Heart left ventricle (tissue), 16 donors: Measurements from ENCODE around the gene MTCH1. TPM values are rescaled to one million over a fixed set of nuclear protein-coding genes. Genes with fewer than 3 reads are reported as not detected.

Experiments used
- ATAC-seq, 4 donors: fragments of 200-7000 bp; cut with Tn5 transposase; one replicate each; pipeline ENCODE4 v1.9.1; 2020 to 2022; ENCODE audit warnings: moderate library complexity in 4 of 4, mild to moderate bottlenecking in 3 of 4, moderate number of reproducible peaks in 1 of 4
- DNase-seq, 5 donors: peaks; one replicate each; pipeline ENCODE4 v3.0.0-alpha.2; 2020
- H3K27ac ChIP-seq, 12 donors: fragments of 200-600 bp; sonication (generic) in 4 of 12; one replicate each; pipeline versions ENCODE4 v1.5.0 to v1.8.0; 2016 to 2022; ENCODE audit warnings: mild to moderate bottlenecking in 2 of 12
- H3K27me3 ChIP-seq, 9 donors: fragments of 200-600 bp; sonication (generic) in 2 of 9; one replicate each; pipeline versions ENCODE4 v1.5.1 to v1.8.0; 2016 to 2022; ENCODE audit warnings: mild to moderate bottlenecking in 3 of 9
- H3K36me3 ChIP-seq, 9 donors: fragments of 200-600 bp; sonication (generic) in 2 of 9; one replicate each; pipeline versions ENCODE4 v1.5.0 to v1.8.0; 2018 to 2022; ENCODE audit warnings: mild to moderate bottlenecking in 2 of 9
- H3K4me1 ChIP-seq, 12 donors: fragments of 200-600 bp; sonication (generic) in 4 of 12; one replicate each; pipeline versions ENCODE4 v1.5.0 to v1.8.0; 2016 to 2022; ENCODE audit warnings: mild to moderate bottlenecking in 3 of 12
- H3K4me3 ChIP-seq, 12 donors: fragments of 200-600 bp; sonication (generic) in 4 of 12; one replicate each; pipeline versions ENCODE4 v1.5.0 to v1.8.0; 2017 to 2022; ENCODE audit warnings: mild to moderate bottlenecking in 9 of 12, moderate library complexity in 4 of 12
- H3K9me3 ChIP-seq, 12 donors: fragments of 200-600 bp; sonication (generic) in 4 of 12; one replicate each; pipeline versions ENCODE4 v1.5.0 to v1.8.0; 2016 to 2022; ENCODE audit warnings: mild to moderate bottlenecking in 1 of 12
- CTCF ChIP-seq, 12 donors: fragments of 200-600 bp; sonication (generic) in 4 of 12; IDR thresholded peaks; one replicate each; pipeline versions ENCODE4 v1.5.0 to v1.8.0; 2018 to 2022; ENCODE audit warnings: antibody characterized with exemption in 12 of 12, mild to moderate bottlenecking in 5 of 12
- POLR2A ChIP-seq, 2 donors: fragments of 450-650 bp; IDR thresholded peaks; one replicate each; pipeline ENCODE4 v1.6.1; 2017; ENCODE audit warnings: antibody characterized with exemption in 2 of 2, mild to moderate bottlenecking in 2 of 2, moderate library complexity in 2 of 2
- WGBS, 4 donors: extraction: QIAGEN DNeasy Blood & Tissue Kit in 2 of 4; methylation state at CpG; one replicate each; pipeline versions ENCODE4 v1.1.5 to v1.1.7; 2013 to 2018; 5-methylcytosine and 5-hydroxymethylcytosine counted together
- intact Hi-C, 10 donors: fragments of 100-400 bp; cut with DNase I; formaldehyde crosslinking; loops; one replicate each; pipeline versions ENCODE4 v1.11.1 to v1.14.2; 2022
- polyA plus RNA-seq, 2 donors: library from polyadenylated mRNA; stranded (reverse); fragments of 200-250 nt; gene quantifications; one replicate each; pipeline ENCODE4 v1.2.3, GENCODE V29; 2013
- total RNA-seq, 9 donors: library from RNA; depleted of rRNA in 2 of 9; stranded (reverse); fragments of >200 nt in 2 of 9; fragmentation: NEBNext Ultra II Directional in 3 of 9; extraction: Animal tissue kit (Norgen Biotek cat#: 25700) in 3 of 9; gene quantifications; one replicate each; pipeline versions ENCODE4 v1.1.0 to v1.2.4, GENCODE V29; 2016 to 2023
- donor health status: ischemic (EF 13 %, LVEDD 7.1; RV severe dilation, severe dysfunction).
- donor health status: healthy with polysubstance abuse.
- donor health status: DM: no; HTN: yes; CAD: no.
- donor health status: DM: no; HTN: no; CAD: no.
- donor health status: ischemic (EF 25% LVEDD 6.9; RV normal size, moderate dysfunction).
- donor health status: ischemic (EF 25% LVEDD 5.7; RV mildly dilated, moderate dysfunction).
- donor health status: healthy.
- donor health status: DM: yes; HTN: yes; CAD: no.
- donor health status: ischemic (EF 35%, LVEDD 5.7; RV mildly dilated, moderate dysfunction).
- donor health status: nonischemic (EF 11% LVEDD 7.7; RV severe dilation, severe dysfunction).
- donor health status: DM: yes; HTN: yes; CAD: no.
- donor health status: PGD.
- donor health status: ischemic (EF 29% LVEDD 5.4; RV normal size, mild dysfunction).
- donor health status: nonischemic (EF 23%, LVEDD 6.1; RV moderate dilation, normal function).

The MTCH1 gene
- total and polyA plus RNA-seq, 11 donors = 104 to 367 (median 193) TPM

- intact Hi-C loops = loop anchor here in 6 of 10 donors (5.0 to 10.0 kb wide), 6 partner anchors 145 to 185 kb away; partner anchors contain the start of gene PIM1 (in 4 of the 6)
- ATAC-seq = no peak
- Histone ChIP-seq H3K27me3 (no peaks in the 10 kb centered on the region), H3K36me3 (peaks cover 0 to 67% (median 0%) of the 10 kb centered on the region in 9 donors), H3K27ac (no peak overlapping the region), H3K4me3 (no peak overlapping the region), H3K9me3 (peaks cover 0 to 9% (median 0%) of the 10 kb centered on the region in 12 donors), H3K4me1 (peaks cover 0 to 13% (median 0%) of the 10 kb centered on the region in 12 donors)
- 79 to 90% (median 85%) methylated on average over 5 to 15 of the region's 15 CpGs for WGBS, 4 donors
- no peak for TF ChIP-seq CTCF (IDR thresholded peaks at IDR 0.05)
- no peak for TF ChIP-seq POLR2A (IDR thresholded peaks at IDR 0.05)
- DNase-seq = no peak
These were observed 41.2 kb upstream of the MTCH1 start for GRCh38 chr6:37027036-37027720.

- WGBS, 4 donors = 87 to 91% (median 90%) methylated on average over 18 to 24 of the region's 24 CpGs
- Histone ChIP-seq H3K36me3 (peaks cover 0 to 68% (median 0%) of the 10 kb centered on the region in 9 donors), H3K4me3 (no peak overlapping the region), H3K27ac (no peak overlapping the region), H3K9me3 (peaks cover 0 to 6% (median 0%) of the 10 kb centered on the region in 12 donors), H3K27me3 (no peaks in the 10 kb centered on the region), H3K4me1 (peaks cover 0 to 17% (median 0%) of the 10 kb centered on the region in 12 donors)
- DNase-seq = no peak
- TF ChIP-seq CTCF (IDR thresholded peaks at IDR 0.05) = no peak
- no peak for TF ChIP-seq POLR2A (IDR thresholded peaks at IDR 0.05)
- intact Hi-C loops = loop anchor here in 6 of 10 donors (5.0 to 10.0 kb wide), 6 partner anchors 146 to 186 kb away; partner anchors contain the start of gene PIM1 (in 4 of the 6)
- no peak for ATAC-seq
These were observed 39.8 kb upstream of the MTCH1 start for GRCh38 chr6:37025621-37026466.

- no peak overlapping the region for H3K27ac ChIP-seq
- no peaks in the 10 kb centered on the region for H3K27me3 ChIP-seq
- H3K9me3 ChIP-seq = no peaks in the 10 kb centered on the region
- peaks cover 0 to 16% (median 0%) of the 10 kb centered on the region in 12 donors for H3K4me1 ChIP-seq
- peaks cover 0 to 73% (median 0%) of the 10 kb centered on the region in 9 donors for H3K36me3 ChIP-seq
- WGBS, 4 donors = 77 to 83% (median 82%) methylated on average over 15 of the region's 15 CpGs
- ATAC-seq (no peak), DNase-seq (no peak)
- no peak overlapping the region for H3K4me3 ChIP-seq
- intact Hi-C loops = loop anchor here in 6 of 10 donors (5.0 to 10.0 kb wide), 6 partner anchors 148 to 188 kb away; partner anchors contain the start of gene PIM1 (in 4 of the 6)
- TF ChIP-seq POLR2A (IDR thresholded peaks at IDR 0.05) (no peak), CTCF (IDR thresholded peaks at IDR 0.05) (no peak)
These were observed 38.8 kb upstream of the MTCH1 start for GRCh38 chr6:37024656-37025337.
